HEK293 (cell line): ENCODE results near the gene AGPAT4.

Experiments
- CTCF ChIA-PET: fragments of 350-600 bp; formaldehyde crosslinking; extraction: SDS; loops from one replicate; lab custom pipeline; 2021; ENCODE audit warnings: antibody characterized with exemption; lab: Yijun Ruan, JAX
- POLR2A ChIA-PET: fragments of 300-600 bp; formaldehyde crosslinking; extraction: SDS; loops from one replicate; lab custom pipeline; 2020; ENCODE audit warnings: antibody characterized with exemption, inconsistent platforms; lab: Yijun Ruan, JAX
- H3K27ac ChIP-seq: fragments of 200-500 bp; sonication (Bioruptor generic); 2 replicates; pipeline ENCODE4 v1.5.1; 2014; ENCODE audit warnings: low read depth, low read length, control low read depth, inconsistent platforms; ENCODE audit errors: extremely low read depth
- H3K36me3 ChIP-seq, 2 experiments: fragments of 200-500 bp in 1 of 2; sonication (Bioruptor generic) in 1 of 2; 1 replicate in 1 of 2; 2 replicates in 1 of 2; pipeline ENCODE4 v1.5.1; 2014 to 2017; ENCODE audit warnings: inconsistent platforms in 2 of 2, low read length in 2 of 2; ENCODE audit not compliant: control insufficient read depth in 2 of 2, insufficient read depth in 1 of 2
- H3K4me1 ChIP-seq: fragments of 200-500 bp; sonication (Bioruptor generic); 2 replicates; pipeline ENCODE4 v1.5.1; 2014; ENCODE audit warnings: mild to moderate bottlenecking, low read length, inconsistent platforms; ENCODE audit not compliant: control insufficient read depth, insufficient read depth
- H3K4me3 ChIP-seq: 2 replicates; pipeline ENCODE4 v1.5.1; 2011; ENCODE audit warnings: low read depth, mild to moderate bottlenecking, control low read depth, low read length, moderate library complexity
- H3K9me3 ChIP-seq: fragments of 200-500 bp; sonication (Bioruptor generic); 2 replicates; pipeline ENCODE4 v1.5.1; 2014; ENCODE audit warnings: low read depth, low read length, inconsistent platforms; ENCODE audit not compliant: control insufficient read depth, insufficient read depth
- GFI1B ChIP-seq: fragments of 450-650 bp; formaldehyde crosslinking; IDR thresholded peaks from 2 replicates; pipeline ENCODE4 v1.5.1; 2016; ENCODE audit warnings: missing biosample characterization, missing genetic modification characterization
- HIC1 ChIP-seq: fragments of 450-650 bp; formaldehyde crosslinking; IDR thresholded peaks from 2 replicates; pipeline ENCODE4 v1.5.1; 2016; ENCODE audit warnings: missing biosample characterization, missing genetic modification characterization
- KLF1 ChIP-seq: fragments of 450-650 bp; formaldehyde crosslinking; IDR thresholded peaks from 2 replicates; pipeline ENCODE4 v1.5.1; 2016; ENCODE audit warnings: missing biosample characterization, missing genetic modification characterization
- PRDM1 ChIP-seq: fragments of 450-650 bp; formaldehyde crosslinking; IDR thresholded peaks from 2 replicates; pipeline ENCODE4; 2016; ENCODE audit warnings: missing biosample characterization, missing genetic modification characterization
- SP2 ChIP-seq: fragments of 450-650 bp; formaldehyde crosslinking; IDR thresholded peaks from 2 replicates; pipeline ENCODE4 v1.5.1; 2016; ENCODE audit warnings: missing biosample characterization, missing genetic modification characterization
- SP7 ChIP-seq: fragments of 450-650 bp; formaldehyde crosslinking; IDR thresholded peaks from 2 replicates; pipeline ENCODE4 v1.5.1; 2016; ENCODE audit warnings: missing biosample characterization, missing genetic modification characterization
- TRIM28 ChIP-seq: IDR thresholded peaks from 2 replicates; pipeline ENCODE4 v1.6.1; 2011; ENCODE audit warnings: low read length, control low read depth, borderline replicate concordance
- WT1 ChIP-seq: fragments of 450-650 bp; formaldehyde crosslinking; IDR thresholded peaks from 2 replicates; pipeline ENCODE4 v1.5.1; 2016; ENCODE audit warnings: missing biosample characterization, missing genetic modification characterization
- YY1 ChIP-seq: fragments of 450-650 bp; formaldehyde crosslinking; IDR thresholded peaks from 2 replicates; pipeline ENCODE4 v1.5.1; 2018; ENCODE audit warnings: missing biosample characterization, missing genetic modification characterization
- ZBTB10 ChIP-seq: fragments of 450-650 bp; formaldehyde crosslinking; IDR thresholded peaks from 2 replicates; pipeline ENCODE4 v1.5.1; 2016; ENCODE audit warnings: missing biosample characterization, missing genetic modification characterization
- ZBTB17 ChIP-seq: fragments of 450-650 bp; formaldehyde crosslinking; IDR thresholded peaks from 2 replicates; pipeline ENCODE4 v1.5.1; 2016; ENCODE audit warnings: missing biosample characterization, missing genetic modification characterization
- ZNF280D ChIP-seq: fragments of 450-650 bp; formaldehyde crosslinking; IDR thresholded peaks from 2 replicates; pipeline ENCODE4 v1.5.1; 2016; ENCODE audit warnings: missing biosample characterization, missing genetic modification characterization
- ZNF354C ChIP-seq: fragments of 450-650 bp; formaldehyde crosslinking; IDR thresholded peaks from 2 replicates; pipeline ENCODE4 v1.5.1; 2016; ENCODE audit warnings: missing biosample characterization, missing genetic modification characterization, low read depth, borderline replicate concordance
- ZNF488 ChIP-seq: fragments of 450-650 bp; formaldehyde crosslinking; IDR thresholded peaks from 2 replicates; pipeline ENCODE4 v1.5.1; 2016; ENCODE audit warnings: missing biosample characterization, missing genetic modification characterization
- ZNF501 ChIP-seq: fragments of 450-650 bp; formaldehyde crosslinking; IDR thresholded peaks from 2 replicates; pipeline ENCODE4 v1.5.1; 2016; ENCODE audit warnings: missing biosample characterization, missing genetic modification characterization
- ZNF548 ChIP-seq: fragments of 450-650 bp; formaldehyde crosslinking; IDR thresholded peaks from 2 replicates; pipeline ENCODE4 v1.5.1; 2016; ENCODE audit warnings: missing biosample characterization, missing genetic modification characterization
- ZNF580 ChIP-seq: fragments of 450-650 bp; formaldehyde crosslinking; IDR thresholded peaks from 2 replicates; pipeline ENCODE4 v1.5.1; 2016; ENCODE audit warnings: missing biosample characterization, missing genetic modification characterization
- ZNF596 ChIP-seq: fragments of 450-650 bp; IDR thresholded peaks from 2 replicates; pipeline ENCODE4 v1.5.0; 2018; ENCODE audit warnings: missing biosample characterization, mild to moderate bottlenecking, missing genetic modification characterization, moderate library complexity
- ZNF621 ChIP-seq: fragments of 450-650 bp; formaldehyde crosslinking; IDR thresholded peaks from 2 replicates; pipeline ENCODE4 v1.5.1; 2017; ENCODE audit warnings: missing biosample characterization, missing genetic modification characterization
- ZNF830 ChIP-seq: fragments of 450-650 bp; IDR thresholded peaks from 2 replicates; pipeline ENCODE4 v1.5.0; 2018; ENCODE audit warnings: missing biosample characterization, missing genetic modification characterization, low read depth, mild to moderate bottlenecking, moderate library complexity

Gene AGPAT4

GRCh38 chr6:161168281-161168891 is 105.5 kb downstream of the AGPAT4 start (continued):
- TF ChIP-seq ZNF354C (tag by site-specific recombination) (no peak), HIC1 (tag by site-specific recombination) (peak; percentile 75; the same call in 1 of the 2 replicates)

GRCh38 chr6:161166677-161167076 is 107.2 kb downstream of the AGPAT4 start:
- no peak overlapping the region for H3K27ac ChIP-seq
- peaks cover 3% of the 10 kb centered on the region; the same call in 1 of the 2 replicates for H3K4me1 ChIP-seq
- TF ChIP-seq ZNF488 (tag by site-specific recombination) (no peak), GFI1B (no peak), ZBTB17 (tag by site-specific recombination) (no peak), ZNF830 (tag by site-specific recombination) (no peak), ZNF596 (no peak), ZNF621 (tag by site-specific recombination) (no peak), YY1 (tag by site-specific recombination) (no peak), ZNF280D (tag by site-specific recombination) (no peak), ZNF548 (tag by site-specific recombination) (no peak), ZNF501 (tag by site-specific recombination) (no peak), TRIM28 (no peak), ZBTB10 (tag by site-specific recombination) (no peak), ZNF580 (tag by site-specific recombination) (no peak), SP2 (no peak), KLF1 (tag by site-specific recombination) (no peak), SP7 (tag by site-specific recombination) (no peak), WT1 (tag by site-specific recombination) (no peak), PRDM1 (tag by site-specific recombination) (no peak)
- H3K4me3 ChIP-seq: no peak overlapping the region
- H3K36me3 ChIP-seq: peaks cover 0 to 42% of the 10 kb centered on the region in 2 experiments; a peak in 1 of 3 replicates
- H3K9me3 ChIP-seq: no peaks in the 10 kb centered on the region
- ChIA-PET POLR2A (no interaction called here), CTCF (no interaction called here)
